Measurements from ENCODE around the gene FASN. TPM values are rescaled to one million over a fixed set of nuclear protein-coding genes. Genes with fewer than 3 reads are reported as not detected.

FASN gene
- total RNA-seq, 1 donor from 2014 or later, result 228 TPM

GRCh38 chr17:82103553-82104451 lies 5.8 kb upstream of the FASN start:
- peaks cover 3% of the 10 kb centered on the region for H3K36me3 Mint-ChIP-seq
- no peaks in the 10 kb centered on the region for H3K27me3 Mint-ChIP-seq
- H3K4me1 Mint-ChIP-seq (ENCODE audit: unreplicated experiment), result peaks cover 21% of the 10 kb centered on the region
- DNase-seq (ENCODE audit: extremely low spot score, unreplicated experiment), result no peak
- H3K9me3 Mint-ChIP-seq, result no peaks in the 10 kb centered on the region
- peak overlapping the region; percentile 71 for H3K4me3 Mint-ChIP-seq
- peak overlapping the region; percentile 87 for H3K27ac Mint-ChIP-seq
- TF ChIP-seq CTCF (conservative IDR thresholded peaks at IDR 0.05), result no peak

DNA sequence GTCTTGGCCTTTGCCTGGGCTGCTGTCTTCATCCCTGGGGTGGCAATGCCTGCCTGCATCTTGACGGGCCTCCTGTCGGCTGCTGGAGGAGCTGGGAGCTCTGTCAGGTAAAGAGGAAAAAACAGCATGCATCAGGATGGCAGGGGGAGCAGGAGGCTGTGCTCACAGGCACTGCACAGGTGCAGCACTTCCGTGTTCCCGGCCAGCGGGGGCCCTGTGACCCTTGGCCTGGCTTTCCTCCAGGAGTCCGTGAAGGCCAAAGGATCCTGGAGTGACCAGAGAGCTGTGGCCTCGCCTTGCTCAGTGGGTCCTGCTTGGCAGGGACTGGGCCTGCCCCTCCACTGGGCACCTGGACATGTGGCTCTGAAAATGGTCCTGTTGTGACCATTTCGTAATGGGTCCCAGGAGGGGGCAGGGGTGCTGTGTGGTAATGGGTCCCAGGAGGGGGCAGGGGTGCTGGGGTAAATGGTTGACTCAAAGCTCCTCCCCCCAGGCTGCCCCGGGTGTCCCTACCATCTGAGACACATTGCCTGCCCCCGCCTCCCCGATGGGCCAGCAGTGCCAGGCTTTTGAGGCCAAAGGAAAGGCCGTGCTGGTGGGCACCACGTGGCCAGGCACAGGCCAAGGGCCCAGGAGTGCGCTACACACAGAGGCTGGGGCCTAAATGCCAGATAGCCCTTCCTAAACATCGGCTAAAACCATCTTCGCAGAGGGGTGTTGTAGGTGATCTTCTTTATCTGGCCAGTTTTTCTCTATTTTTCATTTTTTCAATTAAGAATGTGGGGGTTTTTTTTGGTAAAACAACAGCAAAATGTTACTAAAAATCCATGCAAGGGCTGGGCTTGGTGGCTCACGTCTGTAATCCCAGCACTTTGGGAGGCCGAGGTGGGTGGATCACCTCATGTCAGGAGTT lies 4.0 kb upstream of the FASN start:
- Mint-ChIP-seq H3K4me1 (ENCODE audit: unreplicated experiment) (peaks cover 13% of the 10 kb centered on the region), H3K27ac (peak overlapping the region; percentile 64), H3K9me3 (no peaks in the 10 kb centered on the region), H3K27me3 (no peaks in the 10 kb centered on the region), H3K36me3 (no peaks in the 10 kb centered on the region), H3K4me3 (peak overlapping the region; percentile 31)
- TF ChIP-seq CTCF (conservative IDR thresholded peaks at IDR 0.05), result no peak
- no peak for DNase-seq (ENCODE audit: extremely low spot score, unreplicated experiment)

GRCh38 chr17:82101301-82101715 lies 3.3 kb upstream of the FASN start:
- no peak for DNase-seq (ENCODE audit: extremely low spot score, unreplicated experiment)
- Mint-ChIP-seq H3K4me3 (peak overlapping the region; percentile 59), H3K27me3 (no peaks in the 10 kb centered on the region), H3K4me1 (ENCODE audit: unreplicated experiment) (peaks cover 10% of the 10 kb centered on the region), H3K27ac (peak overlapping the region; percentile 34), H3K36me3 (no peaks in the 10 kb centered on the region), H3K9me3 (no peaks in the 10 kb centered on the region)
- no peak for TF ChIP-seq CTCF (conservative IDR thresholded peaks at IDR 0.05)

DNA sequence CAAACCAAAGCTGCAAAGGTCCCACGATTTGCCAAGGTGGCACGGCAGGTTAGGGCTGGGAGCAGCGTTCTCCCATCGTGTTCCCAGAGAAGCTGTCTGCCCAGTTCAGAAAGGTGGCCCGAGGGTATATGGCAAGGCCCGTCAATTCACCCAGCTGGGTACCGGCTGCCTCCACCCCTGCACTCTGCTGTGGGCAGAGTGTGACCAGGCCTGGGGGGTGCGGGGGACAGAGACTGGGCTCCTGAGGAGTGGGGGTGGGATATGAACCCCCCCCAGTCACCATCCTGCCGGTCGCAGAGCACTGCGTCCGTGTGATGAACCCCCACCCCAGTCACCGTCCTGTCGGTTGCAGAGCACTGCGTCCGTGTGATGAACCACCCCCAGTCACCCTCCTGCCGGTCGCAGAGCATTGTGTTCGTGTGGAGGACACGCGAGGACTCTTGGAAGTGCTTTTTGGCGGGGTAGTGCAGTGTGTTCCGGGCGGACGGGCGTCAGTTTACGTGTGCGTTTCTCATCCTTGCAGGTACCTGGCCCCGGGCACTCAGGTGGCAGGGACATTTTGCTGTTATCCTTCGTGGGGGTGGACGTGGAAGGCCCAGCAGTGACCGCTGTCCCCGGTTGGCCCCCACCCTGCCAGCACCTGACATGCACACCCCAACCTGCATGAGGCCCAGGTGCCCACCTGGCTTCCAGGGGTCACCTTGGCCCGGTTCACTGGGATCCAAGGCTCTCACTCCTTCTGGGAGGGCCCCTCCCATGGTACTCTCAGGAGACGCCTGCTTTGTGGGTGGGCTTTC lies 2.7 kb upstream of the FASN start:
- H3K36me3 Mint-ChIP-seq, result no peaks in the 10 kb centered on the region
- H3K27me3 Mint-ChIP-seq, result no peaks in the 10 kb centered on the region
- H3K27ac Mint-ChIP-seq, result peak overlapping the region; percentile 83
- no peak for TF ChIP-seq CTCF (conservative IDR thresholded peaks at IDR 0.05)
- peak overlapping the region; percentile 80 for H3K4me3 Mint-ChIP-seq
- DNase-seq (ENCODE audit: extremely low spot score, unreplicated experiment), result no peak
- H3K9me3 Mint-ChIP-seq, result no peaks in the 10 kb centered on the region
- H3K4me1 Mint-ChIP-seq (ENCODE audit: unreplicated experiment), result peaks cover 6% of the 10 kb centered on the region

Data from type B pancreatic cell (in vitro differentiated cells).